ENCODE data around the gene GPC5.

GRCh38 chr13:92164822-92165221 lies 766.4 kb downstream of the GPC5 start:
- TF ChIP-seq CTCF (IDR thresholded peaks at IDR 0.05) (no peak), POLR2AphosphoS5 (IDR thresholded peaks at IDR 0.05; ENCODE audit: low read depth, low read length) (no peak), REST (IDR thresholded peaks at IDR 0.05; ENCODE audit: insufficient read depth in 1 of 2, low read depth in 2 of 2, low read length in 1 of 2) (no peak)
